SK-N-MC (cell line): ENCODE results near the gene MESD.

Source experiments
- DNase-seq: peaks from one replicate; pipeline ENCODE4 v3.0.0-alpha.2; 2011; ENCODE audit warnings: low read depth, low spot score
- H3K27ac ChIP-seq: fragments of 200-600 bp; sonication (generic); 2 replicates; pipeline ENCODE4 v1.5.1; 2016; ENCODE audit warnings: mixed run types
- H3K36me3 ChIP-seq: fragments of 200-600 bp; sonication (generic); 2 replicates; pipeline ENCODE4 v1.6.1; 2017; ENCODE audit warnings: antibody characterized with exemption, low read length, mixed read lengths; ENCODE audit not compliant: insufficient read depth
- H3K4me3 ChIP-seq: fragments of 200-600 bp; sonication (generic); 2 replicates; pipeline ENCODE4 v1.5.1; 2016
- H3K9ac ChIP-seq: fragments of 200-600 bp; sonication (generic); 2 replicates; pipeline ENCODE4 v1.8.0; 2017; ENCODE audit warnings: mixed run types, mixed read lengths; ENCODE audit not compliant: insufficient read length
- H3K9me3 ChIP-seq: fragments of 200-600 bp; sonication (generic); 2 replicates; pipeline ENCODE4 v1.6.1; 2017; ENCODE audit warnings: low read depth, mild to moderate bottlenecking, antibody characterized with exemption, low read length, moderate library complexity, mixed read lengths
- EZH2 ChIP-seq: fragments of 200-600 bp; sonication (generic); IDR thresholded peaks from one replicate; pipeline ENCODE4 v1.6.1; 2017; ENCODE audit warnings: antibody characterized with exemption
- FOXP2 ChIP-seq: optimal IDR thresholded peaks from 2 replicates; pipeline ENCODE3; 2011; ENCODE audit warnings: mild to moderate bottlenecking, moderate library complexity; ENCODE audit not compliant: insufficient read depth; ENCODE audit errors: extremely low read length, control extremely low read depth
- POLR2AphosphoS5 ChIP-seq: IDR thresholded peaks from 2 replicates; pipeline ENCODE4 v1.6.1; 2012; ENCODE audit warnings: mild to moderate bottlenecking, low read depth, low read length, borderline replicate concordance

Gene MESD

DNA sequence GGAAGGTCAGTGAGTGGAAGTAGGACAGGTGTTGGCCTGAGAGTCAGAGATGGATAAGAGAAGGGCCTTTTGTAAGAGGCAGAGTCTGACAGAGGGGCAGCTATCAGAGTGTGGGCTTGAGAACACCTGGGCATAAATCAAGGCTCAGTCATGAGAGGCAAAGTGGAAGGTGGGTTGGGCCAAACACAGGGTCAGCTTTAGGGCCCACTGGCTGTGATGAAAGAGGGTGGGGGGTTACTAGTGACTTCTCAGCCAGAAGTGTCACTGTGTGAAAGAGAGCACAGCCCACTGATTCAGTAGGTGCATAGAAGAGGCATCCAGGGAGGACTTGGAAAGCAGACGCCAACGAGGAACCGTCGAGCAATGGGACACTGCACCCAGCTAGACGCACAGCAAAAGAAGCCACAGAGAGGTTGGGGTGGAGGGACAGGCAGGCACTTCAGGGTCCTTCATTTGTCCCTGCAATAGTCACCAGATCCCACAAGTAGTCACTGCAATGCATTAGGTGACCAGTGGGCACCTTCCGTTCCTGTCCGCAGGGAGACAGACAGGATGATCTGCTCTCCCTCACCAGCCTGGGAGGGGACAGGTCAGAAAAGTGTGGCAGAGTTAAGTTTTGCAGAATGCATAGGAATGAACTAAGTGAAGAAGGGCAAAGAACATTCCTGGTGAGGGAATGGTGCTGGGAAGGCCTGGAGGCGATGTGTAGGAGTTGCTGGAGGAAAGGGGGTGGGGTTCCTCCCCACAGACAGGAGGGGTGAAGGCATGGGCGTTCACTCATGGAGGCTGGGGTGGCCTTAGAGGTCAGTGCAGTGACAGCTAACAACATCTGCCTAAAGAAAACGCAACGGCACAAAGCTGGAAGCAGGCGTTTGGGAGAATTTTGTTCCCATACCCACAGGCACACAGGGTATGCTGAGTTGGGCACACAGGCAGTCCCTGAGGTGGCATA lies 36.3 kb downstream of the MESD start:
- Histone ChIP-seq H3K27ac (no peak overlapping the region), H3K36me3 (no peaks in the 10 kb centered on the region), H3K9ac (no peak overlapping the region), H3K9me3 (no peaks in the 10 kb centered on the region), H3K4me3 (no peak overlapping the region)
- DNase-seq: no peak
- TF ChIP-seq EZH2 (no peak), POLR2AphosphoS5 (no peak), FOXP2 (no peak)

DNA sequence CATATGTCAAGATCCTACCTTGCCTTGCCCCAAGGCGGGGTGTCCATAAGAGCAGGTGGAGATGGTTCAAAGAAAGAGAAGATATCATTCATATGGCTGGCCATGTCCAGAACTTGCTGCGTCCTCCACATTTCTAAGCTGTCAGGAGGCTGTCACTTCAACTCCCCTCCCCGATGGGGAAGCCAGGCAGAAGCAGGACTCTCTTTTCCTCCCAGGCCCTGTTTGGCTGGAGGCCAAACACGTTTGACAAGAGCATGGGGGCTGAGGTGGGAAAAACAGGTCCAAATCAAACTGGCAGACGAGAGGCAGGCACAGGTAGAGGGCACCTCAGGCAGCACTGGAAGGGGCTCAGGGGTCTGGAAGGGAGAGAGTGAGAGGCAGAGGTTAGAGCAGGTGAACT lies 37.7 kb downstream of the MESD start:
- DNase-seq: no peak
- TF ChIP-seq POLR2AphosphoS5 (no peak), EZH2 (no peak), FOXP2 (no peak)
- H3K9me3 ChIP-seq: no peaks in the 10 kb centered on the region
- H3K36me3 ChIP-seq: no peaks in the 10 kb centered on the region
- H3K27ac ChIP-seq: no peak overlapping the region
- no peak overlapping the region for H3K9ac ChIP-seq
- H3K4me3 ChIP-seq: no peak overlapping the region

DNA sequence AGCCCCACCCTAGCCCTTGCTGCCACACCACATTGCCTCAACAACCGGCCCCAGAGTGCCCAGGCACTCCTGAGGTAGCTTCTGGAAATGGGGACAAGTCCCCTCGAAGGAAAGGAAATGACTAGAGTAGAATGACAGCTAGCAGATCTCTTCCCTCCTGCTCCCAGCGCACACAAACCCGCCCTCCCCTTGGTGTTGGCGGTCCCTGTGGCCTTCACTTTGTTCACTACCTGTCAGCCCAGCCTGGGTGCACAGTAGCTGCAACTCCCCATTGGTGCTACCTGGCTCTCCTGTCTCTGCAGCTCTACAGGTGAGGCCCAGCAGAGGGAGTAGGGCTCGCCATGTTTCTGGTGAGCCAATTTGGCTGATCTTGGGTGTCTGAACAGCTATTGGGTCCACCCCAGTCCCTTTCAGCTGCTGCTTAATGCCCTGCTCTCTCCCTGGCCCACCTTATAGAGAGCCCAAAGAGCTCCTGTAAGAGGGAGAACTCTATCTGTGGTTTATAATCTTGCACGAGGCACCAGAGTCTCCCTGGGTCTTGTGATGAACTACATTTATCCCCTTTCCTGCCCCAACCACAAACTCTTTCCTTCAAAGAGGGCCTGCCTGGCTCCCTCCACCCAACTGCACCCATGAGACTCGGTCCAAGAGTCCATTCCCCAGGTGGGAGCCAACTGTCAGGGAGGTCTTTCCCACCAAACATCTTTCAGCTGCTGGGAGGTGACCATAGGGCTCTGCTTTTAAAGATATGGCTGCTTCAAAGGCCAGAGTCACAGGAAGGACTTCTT lies 39.1 kb downstream of the MESD start:
- Histone ChIP-seq H3K27ac (no peak overlapping the region), H3K4me3 (no peak overlapping the region), H3K9me3 (no peaks in the 10 kb centered on the region), H3K36me3 (no peaks in the 10 kb centered on the region), H3K9ac (no peak overlapping the region)
- DNase-seq: no peak
- no peak for TF ChIP-seq POLR2AphosphoS5
- TF ChIP-seq EZH2: no peak
- no peak for TF ChIP-seq FOXP2

DNA sequence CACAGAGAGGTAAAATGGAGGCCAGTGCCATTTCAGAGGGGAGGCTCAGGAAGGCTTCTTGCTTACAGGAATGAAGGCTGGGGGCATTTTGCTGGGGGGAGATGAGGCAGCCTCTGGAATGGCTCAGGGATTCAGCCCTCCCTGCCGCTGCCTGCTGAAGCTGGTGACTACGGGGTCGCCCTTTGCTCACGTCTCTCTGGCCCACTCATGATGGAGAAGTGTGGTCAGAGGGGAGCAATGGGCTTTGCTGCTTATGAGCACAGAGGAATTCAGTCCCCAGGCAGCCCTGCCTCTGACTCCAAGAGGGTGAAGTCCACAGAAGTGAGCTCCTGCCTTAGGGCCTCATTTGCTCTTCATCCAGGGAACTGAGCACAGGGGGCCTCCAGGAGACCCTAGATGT lies 39.9 kb downstream of the MESD start:
- H3K4me3 ChIP-seq: no peak overlapping the region
- no peaks in the 10 kb centered on the region for H3K36me3 ChIP-seq
- H3K9me3 ChIP-seq: no peaks in the 10 kb centered on the region
- no peak for DNase-seq
- H3K9ac ChIP-seq: no peak overlapping the region
- no peak overlapping the region for H3K27ac ChIP-seq
- TF ChIP-seq EZH2 (no peak), POLR2AphosphoS5 (no peak), FOXP2 (no peak)

DNA sequence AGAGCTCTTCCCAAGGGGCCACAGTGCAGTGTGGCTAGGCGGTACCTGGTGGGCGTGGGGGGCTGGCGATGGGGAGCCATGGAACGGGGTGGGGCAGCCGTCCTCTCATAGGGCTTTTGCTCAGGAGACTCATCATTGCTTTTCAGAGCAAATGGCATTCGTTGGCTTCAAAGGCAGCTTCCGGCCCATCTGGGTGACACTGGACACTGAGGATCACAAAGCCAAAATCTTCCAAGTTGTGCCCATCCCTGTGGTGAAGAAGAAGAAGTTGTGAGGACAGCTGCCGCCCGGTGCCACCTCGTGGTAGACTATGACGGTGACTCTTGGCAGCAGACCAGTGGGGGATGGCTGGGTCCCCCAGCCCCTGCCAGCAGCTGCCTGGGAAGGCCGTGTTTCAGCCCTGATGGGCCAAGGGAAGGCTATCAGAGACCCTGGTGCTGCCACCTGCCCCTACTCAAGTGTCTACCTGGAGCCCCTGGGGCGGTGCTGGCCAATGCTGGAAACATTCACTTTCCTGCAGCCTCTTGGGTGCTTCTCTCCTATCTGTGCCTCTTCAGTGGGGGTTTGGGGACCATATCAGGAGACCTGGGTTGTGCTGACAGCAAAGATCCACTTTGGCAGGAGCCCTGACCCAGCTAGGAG lies 40.8 kb downstream of the MESD start:
- TF ChIP-seq EZH2 (no peak), FOXP2 (no peak), POLR2AphosphoS5 (no peak)
- Histone ChIP-seq H3K27ac (no peak overlapping the region), H3K4me3 (no peak overlapping the region), H3K9ac (no peak overlapping the region), H3K36me3 (no peaks in the 10 kb centered on the region), H3K9me3 (no peaks in the 10 kb centered on the region)
- no peak for DNase-seq

DNA sequence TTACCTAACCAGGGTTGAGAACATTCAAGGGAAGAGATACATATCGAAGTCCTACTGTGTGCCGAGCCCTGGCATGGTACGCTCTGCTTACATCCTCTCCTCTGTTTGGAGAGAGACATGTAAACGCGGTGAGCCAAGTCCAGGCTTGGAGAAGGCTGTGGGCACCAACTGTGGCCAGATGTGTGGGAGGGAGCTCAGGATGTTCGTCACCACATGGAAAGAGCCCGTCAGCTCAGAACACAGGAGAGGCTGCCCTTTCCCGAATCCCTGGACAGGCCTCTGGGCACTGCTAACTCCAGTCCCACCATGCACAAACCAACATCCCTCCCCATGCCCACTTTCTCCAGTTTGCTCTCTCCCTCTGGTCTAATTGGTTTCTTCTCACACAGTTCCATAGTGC lies 43.0 kb downstream of the MESD start:
- H3K36me3 ChIP-seq: no peaks in the 10 kb centered on the region
- no peak for DNase-seq

DNA sequence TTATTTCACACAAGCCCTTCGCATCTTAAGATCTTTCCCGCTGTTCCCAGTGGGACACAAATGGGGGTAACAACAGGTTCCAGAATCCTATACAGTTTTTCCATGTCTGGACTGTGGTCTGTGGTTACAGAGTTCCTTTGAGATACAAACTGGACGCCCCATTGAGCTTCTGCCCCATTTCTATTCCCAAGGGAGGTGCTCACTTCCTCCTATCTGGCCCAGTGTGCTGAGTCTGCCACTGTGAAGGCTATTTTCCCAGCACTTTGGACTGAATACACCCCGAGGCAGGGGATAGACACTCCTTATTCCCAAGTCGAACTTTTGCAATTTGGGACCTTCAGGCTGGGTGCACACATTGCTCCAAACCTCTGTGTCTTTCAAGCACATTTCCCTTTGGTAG lies 44.0 kb downstream of the MESD start:
- Histone ChIP-seq H3K27ac (no peak overlapping the region), H3K9me3 (no peaks in the 10 kb centered on the region), H3K9ac (no peak overlapping the region), H3K4me3 (no peak overlapping the region), H3K36me3 (no peaks in the 10 kb centered on the region)
- DNase-seq: no peak
- TF ChIP-seq EZH2 (no peak), FOXP2 (no peak), POLR2AphosphoS5 (no peak)

More for the DNA sequence above, 43.0 kb downstream of the MESD start:
- H3K27ac ChIP-seq: no peak overlapping the region
- H3K4me3 ChIP-seq: no peak overlapping the region
- no peaks in the 10 kb centered on the region for H3K9me3 ChIP-seq
- no peak overlapping the region for H3K9ac ChIP-seq
- no peak for TF ChIP-seq FOXP2
- TF ChIP-seq POLR2AphosphoS5: no peak
- TF ChIP-seq EZH2: no peak

DNA sequence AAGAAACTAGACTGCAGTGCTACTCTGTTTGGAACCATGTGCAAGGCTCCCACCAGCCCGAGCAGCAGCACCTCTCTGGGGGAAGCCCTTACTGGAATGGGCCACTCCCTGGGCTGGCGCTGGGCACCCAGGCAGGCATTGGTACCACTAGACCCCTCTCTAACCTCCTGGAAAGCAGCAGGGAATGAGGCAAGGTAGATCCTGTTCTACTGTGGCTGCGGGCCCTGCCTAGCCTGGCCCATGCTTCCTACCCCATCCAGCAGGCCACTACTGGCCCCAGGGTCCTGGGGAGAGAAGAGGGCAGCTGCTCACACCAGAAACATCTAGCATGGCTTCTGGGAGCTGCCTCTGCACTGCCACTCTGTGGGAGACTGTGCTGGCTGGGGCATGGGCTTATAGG lies 44.8 kb downstream of the MESD start:
- no peak for DNase-seq
- no peak overlapping the region for H3K4me3 ChIP-seq
- TF ChIP-seq POLR2AphosphoS5 (no peak), EZH2 (no peak), FOXP2 (no peak)
- H3K36me3 ChIP-seq: no peaks in the 10 kb centered on the region
- H3K27ac ChIP-seq: no peak overlapping the region
- no peak overlapping the region for H3K9ac ChIP-seq
- no peaks in the 10 kb centered on the region for H3K9me3 ChIP-seq
